Keratinocyte (primary cell): ENCODE data around the gene TM2D3. TPM values are rescaled to one million over a fixed set of nuclear protein-coding genes. Genes with fewer than 3 reads are reported as not detected.

ENCODE experiments used
- DNase-seq: peaks from one replicate; pipeline ENCODE4 v3.0.0-alpha.2; 2011; ENCODE audit warnings: low read depth, missing footprints, low spot score
- FAIRE-seq: peaks from 2 replicates; lab custom pipeline; 2011; peaks lifted over from hg19 to GRCh38; lab: Jason Lieb, UNC
- H2AFZ ChIP-seq: 2 replicates; pipeline ENCODE4 v1.6.0; 2012; ENCODE audit warnings: low read length, control low read depth, inconsistent platforms; ENCODE audit not compliant: control insufficient read depth
- H3K27ac ChIP-seq: 2 replicates; pipeline ENCODE4 v1.5.1; 2011; ENCODE audit warnings: low read length; ENCODE audit not compliant: control insufficient read depth, insufficient read depth
- H3K27me3 ChIP-seq: 3 replicates; pipeline ENCODE4 v1.6.0; 2011; ENCODE audit warnings: low read length; ENCODE audit not compliant: control insufficient read depth, insufficient read depth; ENCODE audit errors: extremely low read depth
- H3K36me3 ChIP-seq, 2 experiments: 2 replicates in 1 of 2; 3 replicates in 1 of 2; pipeline ENCODE4 v1.5.1; 2011; ENCODE audit warnings: low read length in 2 of 2, mild to moderate bottlenecking in 1 of 2; ENCODE audit not compliant: control insufficient read depth in 2 of 2, insufficient read depth in 2 of 2; ENCODE audit errors: extremely low read depth in 1 of 2
- H3K4me1 ChIP-seq: 3 replicates; pipeline ENCODE4 v1.5.1; 2011; ENCODE audit warnings: low read length; ENCODE audit not compliant: control insufficient read depth, insufficient read depth; ENCODE audit errors: extremely low read depth
- H3K4me2 ChIP-seq: 3 replicates; pipeline ENCODE4 v1.6.0; 2011; ENCODE audit warnings: low read depth, low read length; ENCODE audit not compliant: control insufficient read depth, insufficient read depth; ENCODE audit errors: extremely low read depth
- H3K4me3 ChIP-seq, 3 experiments: fragments of 200-600 bp in 1 of 3; sonication (generic) in 1 of 3; 2 replicates in 2 of 3; 3 replicates in 1 of 3; pipeline ENCODE4 v1.5.1; 2011 to 2016; ENCODE audit warnings: low read length in 3 of 3, mild to moderate bottlenecking in 3 of 3, control low read depth in 2 of 3, inconsistent platforms in 1 of 3, low read depth in 1 of 3, mixed read lengths in 1 of 3, mixed run types in 1 of 3, moderate library complexity in 1 of 3; ENCODE audit not compliant: control insufficient read depth in 2 of 3, insufficient read depth in 2 of 3; ENCODE audit errors: extremely low read depth in 1 of 3
- H3K79me2 ChIP-seq: 2 replicates; pipeline ENCODE4 v1.6.0; 2012; ENCODE audit warnings: low read length; ENCODE audit not compliant: control insufficient read depth, insufficient read depth
- H3K9ac ChIP-seq: 3 replicates; pipeline ENCODE4 v1.6.0; 2011; ENCODE audit warnings: low read length; ENCODE audit not compliant: control insufficient read depth, insufficient read depth; ENCODE audit errors: extremely low read depth
- H3K9me1 ChIP-seq: 3 replicates; pipeline ENCODE4 v1.6.0; 2011; ENCODE audit warnings: low read length; ENCODE audit not compliant: control insufficient read depth, insufficient read depth; ENCODE audit errors: extremely low read depth
- H3K9me3 ChIP-seq: 2 replicates; pipeline ENCODE4 v1.5.1; 2012; ENCODE audit warnings: low read depth, low read length; ENCODE audit not compliant: control insufficient read depth
- H4K20me1 ChIP-seq: 3 replicates; pipeline ENCODE4 v1.6.0; 2011; ENCODE audit warnings: low read length; ENCODE audit not compliant: control insufficient read depth, insufficient read depth; ENCODE audit errors: extremely low read depth
- CTCF ChIP-seq, 3 experiments: IDR thresholded peaks in 1 of 3; conservative IDR thresholded peaks in 1 of 3; optimal IDR thresholded peaks in 1 of 3; 2 replicates in 2 of 3; 3 replicates in 1 of 3; pipeline versions ENCODE3 to v1.5.1; 2011; ENCODE audit warnings: low read length in 3 of 3, mild to moderate bottlenecking in 3 of 3, moderate library complexity in 2 of 3, control low read depth in 1 of 3, inconsistent platforms in 1 of 3; ENCODE audit not compliant: insufficient read depth in 2 of 3; ENCODE audit errors: extremely low read depth in 1 of 3
- EZH2 ChIP-seq: IDR thresholded peaks from one replicate; pipeline ENCODE4 v1.6.1; 2012; ENCODE audit warnings: inconsistent platforms, mild to moderate bottlenecking, low read length, moderate library complexity
- dilution Hi-C: fragments of 300-500 bp; cut with MboI; formaldehyde crosslinking; loops from one replicate; pipeline ENCODE4 v1.7.0; 2020; ENCODE audit warnings: low sequenced_read_pairs; ENCODE audit not compliant: extremely low pct_ligation_motif_present
- polyA plus RNA-seq, 5 experiments: library from polyadenylated mRNA; depleted of rRNA in 3 of 5; stranded (reverse) in 3 of 5; stranded (forward) in 1 of 5; unstranded in 1 of 5; fragments of >200 nt; gene quantifications; 1 replicate in 1 of 5; 2 replicates in 3 of 5; 3 replicates in 1 of 5; pipeline versions ENCODE4 v1.2.1 to v1.2.3, GENCODE V29; 2011 to 2012; ENCODE audit warnings: missing spikeins in 2 of 5, low read depth in 1 of 5, low replicate concordance in 1 of 5

The TM2D3 gene
- polyA plus RNA-seq, 1 donor (not counting 4 experiments of a cell fraction or from before 2014, with no cell fraction given) = 56.7 TPM

- no peaks in the 10 kb centered on the region for H3K27me3 ChIP-seq
- no peak for DNase-seq
- no peaks in the 10 kb centered on the region for H3K9me3 ChIP-seq
- H3K27ac ChIP-seq = no peak overlapping the region
- H3K4me3 ChIP-seq = no peak overlapping the region
- H2AFZ ChIP-seq = no peak overlapping the region
- H3K9me1 ChIP-seq = no peaks in the 10 kb centered on the region
- no peak for FAIRE-seq
- H3K4me2 ChIP-seq = no peak overlapping the region
- TF ChIP-seq EZH2 = no peak
- no peak for TF ChIP-seq CTCF (optimal IDR thresholded peaks at IDR 0.05 in 1 of 3, IDR thresholded peaks at IDR 0.05 in 1 of 3, conservative IDR thresholded peaks at IDR 0.05 in 1 of 3; ENCODE audit: extremely low read depth in 1 of 3, insufficient read depth in 2 of 3, low read length in 3 of 3)
- H3K9ac ChIP-seq = no peak overlapping the region
- dilution Hi-C loops = no loop called here
- no peaks in the 10 kb centered on the region for H4K20me1 ChIP-seq
- H3K4me1 ChIP-seq = peaks cover 10% of the 10 kb centered on the region
- peaks cover 11 to 21% of the 10 kb centered on the region in 2 experiments for H3K36me3 ChIP-seq
- H3K79me2 ChIP-seq = peaks cover 41% of the 10 kb centered on the region
Measured at GRCh38 chr15:101648356-101648755, 3.8 kb downstream of the TM2D3 start.

GRCh38 chr15:101647251-101647650 is 4.9 kb downstream of the TM2D3 start:
- H3K36me3 ChIP-seq = peaks cover 14 to 21% of the 10 kb centered on the region in 2 experiments
- FAIRE-seq = no peak
- dilution Hi-C loops = no loop called here

More at GRCh38 chr15:101647251-101647650, 4.9 kb downstream of the TM2D3 start:
- Histone ChIP-seq H3K9me3 (no peaks in the 10 kb centered on the region), H3K4me3 (no peak overlapping the region), H4K20me1 (no peaks in the 10 kb centered on the region), H3K27ac (no peak overlapping the region), H3K9ac (no peak overlapping the region), H3K4me2 (no peak overlapping the region), H3K79me2 (peaks cover 41% of the 10 kb centered on the region), H3K4me1 (peaks cover 10% of the 10 kb centered on the region), H3K9me1 (no peaks in the 10 kb centered on the region), H3K27me3 (no peaks in the 10 kb centered on the region), H2AFZ (no peak overlapping the region)
- DNase-seq = no peak
- TF ChIP-seq CTCF (optimal IDR thresholded peaks at IDR 0.05 in 1 of 3, IDR thresholded peaks at IDR 0.05 in 1 of 3, conservative IDR thresholded peaks at IDR 0.05 in 1 of 3; ENCODE audit: extremely low read depth in 1 of 3, insufficient read depth in 2 of 3, low read length in 3 of 3) (no peak), EZH2 (no peak)
